Body of pancreas (tissue), 4 donors: ENCODE data around the gene ST3GAL5.

ENCODE experiments used
- POLR2A ChIP-seq, 3 donors: fragments of 450-650 bp; IDR thresholded peaks; one replicate each; pipeline ENCODE4 v1.6.1; 2016; ENCODE audit warnings: antibody characterized with exemption in 3 of 3, mild to moderate bottlenecking in 2 of 3
- TF ChIP-seq, protein P1 (sequence below), 7 experiments: fragments of 450-650 bp in 4 of 7; fragments of 200-600 bp in 3 of 7; sonication (generic) in 3 of 7; IDR thresholded peaks; one replicate each; pipeline ENCODE4 v1.5.1; 2016 to 2019; ENCODE audit warnings: antibody characterized with exemption in 7 of 7

DNA sequence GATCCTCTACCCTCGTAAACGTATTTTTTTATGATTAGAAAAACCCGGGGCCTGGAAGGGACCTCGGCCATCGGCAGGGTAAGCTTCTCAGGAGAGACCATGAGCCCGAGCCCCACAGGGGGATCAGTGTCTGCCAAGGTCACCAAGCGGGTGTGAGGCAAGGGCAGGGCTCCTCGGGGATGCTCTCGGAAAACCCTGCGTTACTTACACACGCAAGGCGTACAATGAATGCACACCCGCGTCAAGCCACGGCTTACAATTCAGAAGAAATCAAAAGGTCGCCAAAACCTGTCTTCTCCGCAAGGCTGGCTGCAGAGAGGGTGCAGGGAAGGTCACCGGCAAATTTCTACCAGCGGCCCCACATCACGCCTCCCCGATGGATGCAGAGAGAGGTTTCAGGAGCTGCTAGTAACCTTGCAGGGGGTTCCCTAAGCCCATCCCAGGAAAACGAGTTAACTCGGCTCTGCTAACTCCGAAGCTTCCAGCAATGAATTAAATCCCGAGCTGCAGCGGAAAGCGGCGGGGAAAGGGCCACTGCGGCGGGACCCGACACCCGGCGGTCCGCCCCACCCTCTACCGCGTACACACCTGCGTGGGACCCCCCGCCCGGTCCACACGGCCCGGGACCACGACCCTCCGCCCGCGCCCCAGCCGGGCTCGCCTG lies 638 bp downstream of the ST3GAL5 start:
- TF ChIP-seq, protein P1, sequence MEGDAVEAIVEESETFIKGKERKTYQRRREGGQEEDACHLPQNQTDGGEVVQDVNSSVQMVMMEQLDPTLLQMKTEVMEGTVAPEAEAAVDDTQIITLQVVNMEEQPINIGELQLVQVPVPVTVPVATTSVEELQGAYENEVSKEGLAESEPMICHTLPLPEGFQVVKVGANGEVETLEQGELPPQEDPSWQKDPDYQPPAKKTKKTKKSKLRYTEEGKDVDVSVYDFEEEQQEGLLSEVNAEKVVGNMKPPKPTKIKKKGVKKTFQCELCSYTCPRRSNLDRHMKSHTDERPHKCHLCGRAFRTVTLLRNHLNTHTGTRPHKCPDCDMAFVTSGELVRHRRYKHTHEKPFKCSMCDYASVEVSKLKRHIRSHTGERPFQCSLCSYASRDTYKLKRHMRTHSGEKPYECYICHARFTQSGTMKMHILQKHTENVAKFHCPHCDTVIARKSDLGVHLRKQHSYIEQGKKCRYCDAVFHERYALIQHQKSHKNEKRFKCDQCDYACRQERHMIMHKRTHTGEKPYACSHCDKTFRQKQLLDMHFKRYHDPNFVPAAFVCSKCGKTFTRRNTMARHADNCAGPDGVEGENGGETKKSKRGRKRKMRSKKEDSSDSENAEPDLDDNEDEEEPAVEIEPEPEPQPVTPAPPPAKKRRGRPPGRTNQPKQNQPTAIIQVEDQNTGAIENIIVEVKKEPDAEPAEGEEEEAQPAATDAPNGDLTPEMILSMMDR (IDR thresholded peaks at IDR 0.05) = no peak
- no peak for TF ChIP-seq POLR2A (IDR thresholded peaks at IDR 0.05)
